Endothelial cell (in vitro differentiated cells): ENCODE measurements around the gene MACROD2. TPM values are rescaled to one million over a fixed set of nuclear protein-coding genes. Genes with fewer than 3 reads are reported as not detected.

Experiments
- DNase-seq: peaks from one replicate; pipeline ENCODE4 v3.0.0; 2021; ENCODE audit warnings: low spot score
- H3K27ac Mint-ChIP-seq: one replicate; pipeline ENCODE4 v1.8.0; 2021; ENCODE audit warnings: mixed read lengths, inconsistent platforms; ENCODE audit not compliant: unreplicated experiment
- H3K27me3 Mint-ChIP-seq: one replicate; pipeline ENCODE4 v1.8.0; 2021; ENCODE audit warnings: mild to moderate bottlenecking, moderate library complexity, mixed read lengths, inconsistent platforms; ENCODE audit not compliant: unreplicated experiment
- H3K36me3 Mint-ChIP-seq: one replicate; pipeline ENCODE4 v1.8.0; 2021; ENCODE audit warnings: mild to moderate bottlenecking, low read depth, mixed read lengths, inconsistent platforms; ENCODE audit not compliant: unreplicated experiment
- H3K4me1 Mint-ChIP-seq: one replicate; pipeline ENCODE4 v1.8.0; 2021; ENCODE audit warnings: mild to moderate bottlenecking, mixed read lengths, inconsistent platforms; ENCODE audit not compliant: unreplicated experiment
- H3K4me3 Mint-ChIP-seq: one replicate; pipeline ENCODE4 v1.8.0; 2021; ENCODE audit warnings: mild to moderate bottlenecking, mixed read lengths, inconsistent platforms; ENCODE audit not compliant: unreplicated experiment
- H3K9me3 Mint-ChIP-seq: one replicate; pipeline ENCODE4 v1.8.0; 2021; ENCODE audit warnings: mixed read lengths, inconsistent platforms; ENCODE audit not compliant: unreplicated experiment
- total RNA-seq: library from RNA; stranded (reverse); fragmentation: NEBNext Ultra II Directional; extraction: Animal tissue kit (Norgen Biotek cat#: 25700); gene quantifications from one replicate; pipeline ENCODE4 v1.2.1, GENCODE V29; 2021; ENCODE audit not compliant: unreplicated experiment
- TF ChIP-seq, protein P1 (sequence below): fragments of 200-600 bp; sonication (generic); IDR thresholded peaks from one replicate; pipeline ENCODE4 v1.5.0; 2021; ENCODE audit warnings: antibody characterized with exemption; ENCODE audit not compliant: unreplicated experiment

The MACROD2 gene
- total RNA-seq, 1 donor from 2014 or later: 6.4 TPM

- Mint-ChIP-seq H3K9me3 (no peaks in the 10 kb centered on the region), H3K27ac (no peak overlapping the region), H3K4me3 (no peak overlapping the region), H3K4me1 (no peaks in the 10 kb centered on the region), H3K36me3 (no peaks in the 10 kb centered on the region), H3K27me3 (no peaks in the 10 kb centered on the region)
- TF ChIP-seq, protein P1, sequence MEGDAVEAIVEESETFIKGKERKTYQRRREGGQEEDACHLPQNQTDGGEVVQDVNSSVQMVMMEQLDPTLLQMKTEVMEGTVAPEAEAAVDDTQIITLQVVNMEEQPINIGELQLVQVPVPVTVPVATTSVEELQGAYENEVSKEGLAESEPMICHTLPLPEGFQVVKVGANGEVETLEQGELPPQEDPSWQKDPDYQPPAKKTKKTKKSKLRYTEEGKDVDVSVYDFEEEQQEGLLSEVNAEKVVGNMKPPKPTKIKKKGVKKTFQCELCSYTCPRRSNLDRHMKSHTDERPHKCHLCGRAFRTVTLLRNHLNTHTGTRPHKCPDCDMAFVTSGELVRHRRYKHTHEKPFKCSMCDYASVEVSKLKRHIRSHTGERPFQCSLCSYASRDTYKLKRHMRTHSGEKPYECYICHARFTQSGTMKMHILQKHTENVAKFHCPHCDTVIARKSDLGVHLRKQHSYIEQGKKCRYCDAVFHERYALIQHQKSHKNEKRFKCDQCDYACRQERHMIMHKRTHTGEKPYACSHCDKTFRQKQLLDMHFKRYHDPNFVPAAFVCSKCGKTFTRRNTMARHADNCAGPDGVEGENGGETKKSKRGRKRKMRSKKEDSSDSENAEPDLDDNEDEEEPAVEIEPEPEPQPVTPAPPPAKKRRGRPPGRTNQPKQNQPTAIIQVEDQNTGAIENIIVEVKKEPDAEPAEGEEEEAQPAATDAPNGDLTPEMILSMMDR: no peak
- no peak for DNase-seq
Observed at GRCh38 chr20:15205719-15206118, 1210.4 kb downstream of the MACROD2 start.

DNA sequence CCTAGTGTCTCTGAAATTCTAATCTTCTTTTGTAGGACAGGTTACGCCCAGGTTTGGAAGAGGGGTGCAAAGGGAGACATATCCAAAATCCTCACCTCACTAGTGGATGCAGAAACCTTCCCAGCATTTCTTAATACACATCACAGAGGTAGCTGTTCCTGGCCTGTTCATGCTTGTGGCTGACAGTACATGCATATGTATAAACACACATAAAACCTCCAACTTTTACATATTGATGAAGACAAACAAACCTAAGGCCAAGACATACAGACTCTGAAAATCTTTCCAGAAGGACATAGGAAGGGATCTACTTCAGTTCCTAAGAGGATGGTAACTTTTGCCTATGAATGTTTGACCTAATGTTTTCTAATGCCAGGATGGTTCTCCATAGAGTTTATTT is 1214.2 kb downstream of the MACROD2 start:
- H3K9me3 Mint-ChIP-seq: no peaks in the 10 kb centered on the region
- no peak overlapping the region for H3K4me3 Mint-ChIP-seq
- no peak for DNase-seq
- H3K27ac Mint-ChIP-seq: no peak overlapping the region
- H3K4me1 Mint-ChIP-seq: no peaks in the 10 kb centered on the region
- H3K27me3 Mint-ChIP-seq: no peaks in the 10 kb centered on the region
- TF ChIP-seq, protein P1: no peak
- H3K36me3 Mint-ChIP-seq: no peaks in the 10 kb centered on the region

- TF ChIP-seq, protein P1: no peak
- no peak overlapping the region for H3K4me3 Mint-ChIP-seq
- H3K27ac Mint-ChIP-seq: no peak overlapping the region
- no peaks in the 10 kb centered on the region for H3K9me3 Mint-ChIP-seq
- no peaks in the 10 kb centered on the region for H3K4me1 Mint-ChIP-seq
- no peaks in the 10 kb centered on the region for H3K27me3 Mint-ChIP-seq
- no peaks in the 10 kb centered on the region for H3K36me3 Mint-ChIP-seq
- no peak for DNase-seq
Observed at GRCh38 chr20:15214051-15214450, 1218.7 kb downstream of the MACROD2 start.

- Mint-ChIP-seq H3K27me3 (no peaks in the 10 kb centered on the region), H3K9me3 (no peaks in the 10 kb centered on the region), H3K36me3 (no peaks in the 10 kb centered on the region), H3K4me3 (no peak overlapping the region), H3K27ac (no peak overlapping the region), H3K4me1 (peaks cover 8% of the 10 kb centered on the region)
- no peak for DNase-seq
- TF ChIP-seq, protein P1: no peak
Observed at GRCh38 chr20:15220009-15220656, 1224.8 kb downstream of the MACROD2 start.

GRCh38 chr20:15220778-15221565 is 1225.7 kb downstream of the MACROD2 start:
- Mint-ChIP-seq H3K4me3 (no peak overlapping the region), H3K9me3 (no peaks in the 10 kb centered on the region), H3K27me3 (no peaks in the 10 kb centered on the region), H3K4me1 (peaks cover 8% of the 10 kb centered on the region), H3K27ac (no peak overlapping the region), H3K36me3 (no peaks in the 10 kb centered on the region)
- TF ChIP-seq, protein P1: no peak
- no peak for DNase-seq
